ENCODE measurements around the gene CHD6. TPM values are rescaled to one million over a fixed set of nuclear protein-coding genes. Genes with fewer than 3 reads are reported as not detected.

The CHD6 gene
- total RNA-seq, 1 experiment from 2014 or later, result 26.6 TPM

- H3K27me3 ChIP-seq (ENCODE audit: insufficient read depth, low read length), result no peaks in the 10 kb centered on the region
- ChIA-PET CTCF (no interaction called here), RAD21 (ENCODE audit: low non-redundant PET in 1 of 2, low total read pairs in 2 of 2, uncharacterized antibody in 2 of 2, unreplicated experiment in 2 of 2) (no interaction called here), POLR2A (no interaction called here)
- ATAC-seq (no peak), DNase-seq (ENCODE audit: low read depth, low spot score) (no peak)
- H3K27ac ChIP-seq (ENCODE audit: low read depth, low read length), result no peak overlapping the region
- no peak overlapping the region for H2AFZ ChIP-seq (ENCODE audit: low read depth, low read length, poor library complexity, severe bottlenecking)
- TF ChIP-seq JUND (IDR thresholded peaks at IDR 0.05) (no peak), EZH2 (IDR thresholded peaks at IDR 0.05) (no peak), REST (IDR thresholded peaks at IDR 0.05; ENCODE audit: low read depth) (no peak), MAX (IDR thresholded peaks at IDR 0.05) (no peak), TCF7L2 (IDR thresholded peaks at IDR 0.05; ENCODE audit: borderline replicate concordance, extremely low read depth, insufficient read depth, insufficient read length) (no peak), EZH2phosphoT487 (IDR thresholded peaks at IDR 0.05; ENCODE audit: borderline replicate concordance) (no peak), ATF3 (IDR thresholded peaks at IDR 0.05) (no peak), SIN3A (IDR thresholded peaks at IDR 0.05; ENCODE audit: low read depth) (no peak), ELF1 (IDR thresholded peaks at IDR 0.05; ENCODE audit: borderline replicate concordance, low read depth) (no peak), RAD21 (IDR thresholded peaks at IDR 0.05; ENCODE audit: low read depth) (no peak), SP1 (IDR thresholded peaks at IDR 0.05; ENCODE audit: low read depth) (no peak), EGR1 (IDR thresholded peaks at IDR 0.05; ENCODE audit: low read depth) (no peak), CBX3 (IDR thresholded peaks at IDR 0.05; ENCODE audit: low read depth) (no peak)
- no peaks in the 10 kb centered on the region for H3K9me3 ChIP-seq (ENCODE audit: control insufficient read depth in 1 of 2, insufficient read depth in 1 of 2, low read depth in 1 of 2, low read length in 2 of 2)
- H4K20me1 ChIP-seq (ENCODE audit: insufficient read depth), result no peaks in the 10 kb centered on the region
- no peaks in the 10 kb centered on the region for H3K9me2 ChIP-seq (ENCODE audit: insufficient read depth)
- H3K4me3 ChIP-seq (replicated peaks in 1 of 2; ENCODE audit: low read depth in 1 of 2, low read length in 2 of 2), result no peak overlapping the region
- H3K9ac ChIP-seq (ENCODE audit: low read length), result no peak overlapping the region
- H3K4me2 ChIP-seq (ENCODE audit: low read length), result no peak overlapping the region
- BruUV-seq (replicated peaks), result no TSS peak
- H3K36me3 ChIP-seq (ENCODE audit: control insufficient read depth in 1 of 2, insufficient read depth in 2 of 2, low read length in 2 of 2), result no peaks in the 10 kb centered on the region
- no peaks in the 10 kb centered on the region for H3K4me1 ChIP-seq (ENCODE audit: control insufficient read depth in 1 of 2, insufficient read depth in 2 of 2, low read length in 2 of 2)
- intact Hi-C loops (cut with micrococcal nuclease), result no loop called here
- H3K79me2 ChIP-seq (ENCODE audit: insufficient read depth, low read length), result no peaks in the 10 kb centered on the region
Observed at GRCh38 chr20:41394931-41395666, 223.1 kb downstream of the CHD6 start.

Data from HCT116 (cell line).